ENCODE results near the gene MCRIP2.
"Not testable (repeated sequence)": the region's sequence is repeated elsewhere in the genome, so short reads cannot be mapped to it uniquely, and the experiment has no call there.

Gene MCRIP2

GRCh38 chr16:641326-642188 is at the start of gene MCRIP2:
TSS of gene MCRIP2 (plus strand) at chr16:641828. CDS start at chr16:641992, 164 bp downstream.
- DNase-seq: no peak

GRCh38 chr16:591892-592517 is 49.6 kb upstream of the MCRIP2 start:
- DNase-seq: no peak

GRCh38 chr16:592518-593306 is 48.9 kb upstream of the MCRIP2 start:
- DNase-seq: no peak

- no peak for DNase-seq
Observed at GRCh38 chr16:593406-593805, 48.2 kb upstream of the MCRIP2 start.

- DNase-seq: no peak
Observed at GRCh38 chr16:593807-594206, 47.8 kb upstream of the MCRIP2 start.

- DNase-seq: no peak
Observed at GRCh38 chr16:595094-595528, 46.5 kb upstream of the MCRIP2 start.

GRCh38 chr16:595942-596735 is 45.5 kb upstream of the MCRIP2 start:
- DNase-seq: no peak

GRCh38 chr16:596736-597060 is 44.9 kb upstream of the MCRIP2 start:
- DNase-seq: no peak

GRCh38 chr16:597655-598054 is 44.0 kb upstream of the MCRIP2 start:
- DNase-seq: not testable (repeated sequence)

- DNase-seq: no peak
Observed at GRCh38 chr16:598823-599739, 42.5 kb upstream of the MCRIP2 start.

- DNase-seq: no peak
Observed at GRCh38 chr16:600781-601180, 40.8 kb upstream of the MCRIP2 start.

GRCh38 chr16:603933-604332 is 37.7 kb upstream of the MCRIP2 start:
- no peak for DNase-seq

- no peak for DNase-seq
Observed at GRCh38 chr16:606656-607307, 34.8 kb upstream of the MCRIP2 start.

- no peak for DNase-seq
Observed at GRCh38 chr16:608019-608418, 33.6 kb upstream of the MCRIP2 start.

- DNase-seq: no peak
Observed at GRCh38 chr16:609316-609715, 32.3 kb upstream of the MCRIP2 start.

- no peak for DNase-seq
Observed at GRCh38 chr16:609984-610383, 31.6 kb upstream of the MCRIP2 start.

- no peak for DNase-seq
Observed at GRCh38 chr16:610513-611381, 30.9 kb upstream of the MCRIP2 start.

- no peak for DNase-seq
Observed at GRCh38 chr16:615122-615521, 26.5 kb upstream of the MCRIP2 start.

- DNase-seq: no peak
Observed at GRCh38 chr16:616733-617586, 24.7 kb upstream of the MCRIP2 start.

Data from cortex of kidney (tissue), 1 donor.